GM13976 (cell line): ENCODE data around the gene SH3PXD2A.
A peak's percentile ranks its signal among the peaks of the same experiment; 100 is the strongest.

Experiments used
- DNase-seq: peaks from one replicate; pipeline ENCODE4 v3.0.0; 2012; ENCODE audit warnings: low spot score
- in situ Hi-C: fragments of 300-500 bp; cut with MboI; formaldehyde crosslinking; loops from one replicate; pipeline ENCODE4 v1.12.0; 2022; ENCODE audit warnings: low sequenced_read_pairs, mixed read lengths, inconsistent platforms; ENCODE audit not compliant: unreplicated experiment
- TF ChIP-seq, protein P1 (sequence below): IDR thresholded peaks from 2 replicates; pipeline ENCODE4 v1.5.1; 2012; ENCODE audit warnings: borderline replicate concordance, mild to moderate bottlenecking; ENCODE audit not compliant: insufficient read depth; ENCODE audit errors: extremely low read depth, missing control alignments, control extremely low read depth

The SH3PXD2A gene

GRCh38 chr10:103691267-103691666, 164.1 kb downstream of the SH3PXD2A start:
- DNase-seq = no peak
- in situ Hi-C loops = no loop called here
- TF ChIP-seq, protein P1, sequence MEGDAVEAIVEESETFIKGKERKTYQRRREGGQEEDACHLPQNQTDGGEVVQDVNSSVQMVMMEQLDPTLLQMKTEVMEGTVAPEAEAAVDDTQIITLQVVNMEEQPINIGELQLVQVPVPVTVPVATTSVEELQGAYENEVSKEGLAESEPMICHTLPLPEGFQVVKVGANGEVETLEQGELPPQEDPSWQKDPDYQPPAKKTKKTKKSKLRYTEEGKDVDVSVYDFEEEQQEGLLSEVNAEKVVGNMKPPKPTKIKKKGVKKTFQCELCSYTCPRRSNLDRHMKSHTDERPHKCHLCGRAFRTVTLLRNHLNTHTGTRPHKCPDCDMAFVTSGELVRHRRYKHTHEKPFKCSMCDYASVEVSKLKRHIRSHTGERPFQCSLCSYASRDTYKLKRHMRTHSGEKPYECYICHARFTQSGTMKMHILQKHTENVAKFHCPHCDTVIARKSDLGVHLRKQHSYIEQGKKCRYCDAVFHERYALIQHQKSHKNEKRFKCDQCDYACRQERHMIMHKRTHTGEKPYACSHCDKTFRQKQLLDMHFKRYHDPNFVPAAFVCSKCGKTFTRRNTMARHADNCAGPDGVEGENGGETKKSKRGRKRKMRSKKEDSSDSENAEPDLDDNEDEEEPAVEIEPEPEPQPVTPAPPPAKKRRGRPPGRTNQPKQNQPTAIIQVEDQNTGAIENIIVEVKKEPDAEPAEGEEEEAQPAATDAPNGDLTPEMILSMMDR = no peak

GRCh38 chr10:103690281-103690680, 165.1 kb downstream of the SH3PXD2A start:
- no peak for DNase-seq
- in situ Hi-C loops = no loop called here
- TF ChIP-seq, protein P1 = no peak

- TF ChIP-seq, protein P1 = no peak
- in situ Hi-C loops = loop anchor here (5.0 kb wide), 1 partner anchor 81 kb away; no protein-coding TSS in a partner anchor
Observed at GRCh38 chr10:103688491-103688890, 166.9 kb downstream of the SH3PXD2A start.

DNA sequence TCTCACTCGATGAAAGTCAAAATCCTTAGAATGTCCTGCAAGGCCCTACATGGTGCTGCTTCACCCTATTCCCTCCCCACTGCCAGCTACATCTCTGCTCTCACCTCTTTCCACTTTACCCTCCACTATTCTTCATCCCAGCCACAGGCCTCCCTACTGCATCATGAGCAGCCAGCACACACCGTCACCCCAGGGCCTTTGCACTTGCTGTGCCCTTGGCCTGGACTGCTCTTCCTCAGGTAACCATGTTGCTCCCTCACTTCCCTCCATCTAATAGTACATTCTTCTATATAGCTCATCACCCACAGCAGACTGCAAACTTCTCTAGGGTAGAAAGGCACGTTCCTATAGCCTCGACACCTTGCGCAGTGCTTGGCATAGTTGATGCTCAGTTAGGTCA, 167.7 kb downstream of the SH3PXD2A start:
- TF ChIP-seq, protein P1 = no peak
- in situ Hi-C loops = loop anchor here (5.0 kb wide), 1 partner anchor 80 kb away; no protein-coding TSS in a partner anchor
- DNase-seq = no peak

More at GRCh38 chr10:103688491-103688890, 166.9 kb downstream of the SH3PXD2A start:
- no peak for DNase-seq

DNA sequence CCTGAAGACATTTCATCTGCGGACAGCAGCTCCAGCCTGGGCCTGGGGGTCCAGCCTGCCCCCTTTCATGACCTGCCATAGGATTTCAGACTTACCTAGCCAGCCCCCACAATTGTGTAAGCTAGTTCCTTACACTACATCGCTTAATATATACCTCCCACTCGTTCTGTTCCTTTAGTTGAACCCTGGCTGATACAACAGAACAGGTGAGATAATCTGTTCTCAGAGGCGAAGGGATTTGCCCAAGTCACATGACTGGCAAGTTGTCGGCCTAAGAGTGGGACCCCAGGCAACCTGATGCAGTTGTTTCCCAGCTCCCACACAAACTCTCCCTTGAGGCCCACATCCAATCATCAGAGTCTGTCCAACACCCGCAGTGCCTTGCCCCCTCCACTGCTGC, 168.2 kb downstream of the SH3PXD2A start:
- in situ Hi-C loops = loop anchor here (5.0 kb wide), 1 partner anchor 80 kb away; no protein-coding TSS in a partner anchor
- no peak for DNase-seq
- TF ChIP-seq, protein P1 = no peak

GRCh38 chr10:103685880-103686669, 169.3 kb downstream of the SH3PXD2A start:
- TF ChIP-seq, protein P1 = peak; percentile 96
- DNase-seq = peak; percentile 86
- in situ Hi-C loops = loop anchor here (5.0 kb wide), 1 partner anchor 79 kb away; no protein-coding TSS in a partner anchor

DNA sequence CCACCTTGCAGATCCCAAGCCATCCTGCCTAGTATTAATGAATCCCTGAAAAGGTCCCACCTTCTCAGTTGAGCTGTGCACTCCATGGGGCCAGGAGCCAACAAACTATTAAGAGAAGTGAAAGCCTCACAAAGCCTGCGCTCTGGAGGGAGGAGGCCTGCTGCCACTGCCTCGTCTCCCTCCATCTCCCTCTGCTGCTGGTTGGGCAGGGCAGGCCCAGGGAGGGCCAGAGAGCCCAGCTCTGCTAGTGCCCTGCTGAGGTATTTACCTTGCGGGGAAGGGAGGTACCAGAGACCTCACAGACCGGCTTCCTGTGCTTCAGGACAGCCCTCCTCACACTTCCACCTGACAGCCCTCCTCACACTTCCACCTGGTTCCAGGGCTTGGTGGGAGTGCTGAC, 171.5 kb downstream of the SH3PXD2A start:
- no peak for DNase-seq
- TF ChIP-seq, protein P1 = no peak
- in situ Hi-C loops = no loop called here
